OCI-LY7 (cell line): ENCODE measurements around the gene PCDHB12. TPM values are rescaled to one million over a fixed set of nuclear protein-coding genes. Genes with fewer than 3 reads are reported as not detected.
"Not testable (repeated sequence)": the region's sequence is repeated elsewhere in the genome, so short reads cannot be mapped to it uniquely, and the experiment has no call there.

Experiments
- BruUV-seq: library from RNA; stranded (reverse); fragments of 400-500 nt; replicated peaks from 2 replicates; lab custom pipeline; 2021; lab: Mats Ljungman, UMichigan
- CTCF ChIA-PET: fragments of 300-600 bp; sonication (Branson Sonifier 250); formaldehyde crosslinking; loops from one replicate; lab custom pipeline; 2022; ENCODE audit warnings: antibody characterized with exemption; ENCODE audit not compliant: unreplicated experiment; lab: Charles Lee
- POLR2A ChIA-PET: fragments of 300-600 bp; sonication (Branson Sonifier 250); formaldehyde crosslinking; loops from one replicate; lab custom pipeline; 2022; ENCODE audit warnings: antibody characterized with exemption; lab: Charles Lee
- DNase-seq: peaks from one replicate; pipeline ENCODE4 v3.0.0-alpha.2; 2015; ENCODE audit warnings: low spot score
- H2AFZ ChIP-seq: fragments of 200-600 bp; sonication (generic), shearing (Covaris generic); 2 replicates; pipeline ENCODE4 v1.6.1; 2014; ENCODE audit warnings: mild to moderate bottlenecking, antibody characterized with exemption, low read length, moderate library complexity
- H3K27ac ChIP-seq: fragments of 200-600 bp; sonication (generic); 2 replicates; pipeline ENCODE4 v1.5.1; 2014; ENCODE audit warnings: mixed run types, low read depth, mild to moderate bottlenecking, moderate library complexity, low read length, inconsistent platforms; ENCODE audit not compliant: poor library complexity, severe bottlenecking
- H3K36me3 ChIP-seq: fragments of 200-600 bp; sonication (generic); 2 replicates; pipeline ENCODE4 v1.6.1; 2014; ENCODE audit warnings: mild to moderate bottlenecking, antibody characterized with exemption, low read length, moderate library complexity, mixed read lengths; ENCODE audit not compliant: insufficient read depth
- H3K4me1 ChIP-seq: fragments of 200-600 bp; sonication (generic); 2 replicates; pipeline ENCODE4 v1.5.1; 2014; ENCODE audit warnings: mild to moderate bottlenecking, low read length; ENCODE audit not compliant: insufficient read depth, poor library complexity, severe bottlenecking
- H3K4me2 ChIP-seq: fragments of 200-600 bp; sonication (generic); 2 replicates; pipeline ENCODE4 v1.6.1; 2014; ENCODE audit warnings: mild to moderate bottlenecking, low read length
- H3K4me3 ChIP-seq: fragments of 200-600 bp; sonication (generic); 2 replicates; pipeline ENCODE4 v1.5.1; 2014; ENCODE audit warnings: mild to moderate bottlenecking, low read depth, low read length; ENCODE audit not compliant: poor library complexity, severe bottlenecking
- H3K79me2 ChIP-seq: fragments of 200-600 bp; sonication (generic); 2 replicates; pipeline ENCODE4 v1.6.1; 2016; ENCODE audit warnings: low read depth, mild to moderate bottlenecking, low read length, moderate library complexity, mixed read lengths; ENCODE audit not compliant: insufficient read depth
- H3K9me2 ChIP-seq: fragments of 200-600 bp; sonication (generic); 2 replicates; pipeline ENCODE4 v1.6.1; 2016; ENCODE audit warnings: mild to moderate bottlenecking, low read length, mixed read lengths; ENCODE audit not compliant: insufficient read depth
- H3K9me3 ChIP-seq: fragments of 200-600 bp; sonication (generic); 2 replicates; pipeline ENCODE4 v1.6.1; 2014; ENCODE audit warnings: mild to moderate bottlenecking, mixed run types, low read length, mixed read lengths
- H4K20me1 ChIP-seq: fragments of 200-600 bp; sonication (generic); 2 replicates; pipeline ENCODE4 v1.6.1; 2014; ENCODE audit warnings: mild to moderate bottlenecking, antibody characterized with exemption, low read length, moderate library complexity, mixed read lengths; ENCODE audit not compliant: insufficient read depth
- EZH2phosphoT487 ChIP-seq: fragments of 200-600 bp; sonication (generic); IDR thresholded peaks from 2 replicates; pipeline ENCODE4 v1.6.1; 2018; ENCODE audit warnings: low read depth, borderline replicate concordance, mild to moderate bottlenecking, mixed run types, antibody characterized with exemption, low read length, moderate library complexity, mixed read lengths
- intact Hi-C: fragments of 100-400 bp; cut with micrococcal nuclease; formaldehyde crosslinking; loops from one replicate; pipeline ENCODE4 v1.10.0; 2022; ENCODE audit not compliant: unreplicated experiment
- total RNA-seq, 2 experiments: library from RNA; depleted of rRNA in 1 of 2; stranded (reverse); fragments of >200 nt in 1 of 2; shearing (Covaris generic) in 1 of 2; gene quantifications; 2 replicates each; pipeline ENCODE4 v1.2.3, GENCODE V29; 2014 to 2022
- TF ChIP-seq, protein P1 (sequence below): fragments of 200-600 bp; sonication (generic); conservative IDR thresholded peaks from 2 replicates; pipeline ENCODE4 v1.5.1; 2014; ENCODE audit warnings: mild to moderate bottlenecking, antibody characterized with exemption, low read length, moderate library complexity, mixed read lengths

PCDHB12 gene
- total RNA-seq, 2 experiments from 2014 or later: not detected

DNA sequence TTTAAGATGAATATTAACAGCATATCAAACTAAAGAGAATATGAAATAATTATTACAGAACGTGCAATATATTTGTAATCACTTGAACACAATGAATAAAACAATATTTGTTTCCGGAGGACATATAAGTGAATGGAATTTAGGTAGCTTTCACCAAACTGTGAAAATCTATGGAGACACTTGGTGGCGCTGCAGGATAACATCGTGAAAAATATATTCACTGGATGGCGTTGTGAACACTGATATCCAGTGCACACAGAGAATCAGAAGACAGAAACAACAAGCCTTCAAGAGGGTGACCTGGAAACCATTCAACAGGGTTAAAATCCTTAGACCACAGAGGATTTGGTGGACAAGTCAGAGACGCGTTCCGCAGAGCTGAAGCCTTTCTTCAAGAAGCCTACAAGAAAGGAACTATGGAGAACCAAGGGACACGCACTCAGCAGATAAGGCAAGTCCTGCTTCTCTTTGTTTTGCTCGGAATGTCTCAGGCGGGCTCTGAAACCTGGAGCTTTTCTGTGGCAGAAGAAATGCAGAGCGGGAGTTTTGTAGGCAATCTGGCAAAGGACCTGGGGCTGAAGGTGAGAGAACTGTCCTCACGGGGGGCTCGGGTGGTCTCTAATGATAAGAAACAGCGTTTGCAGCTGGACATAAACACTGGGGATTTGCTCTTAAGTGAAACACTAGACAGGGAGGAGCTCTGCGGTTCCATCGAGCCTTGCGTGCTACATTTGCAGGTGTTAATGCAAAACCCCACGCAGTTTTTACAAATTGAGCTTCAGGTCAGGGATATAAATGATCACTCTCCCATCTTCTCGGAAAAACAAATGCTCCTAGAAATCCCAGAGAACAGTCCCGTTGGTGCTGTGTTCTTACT lies 8.9 kb upstream of the PCDHB12 start, which contains the start of gene PCDHB11:
PCDHB11 (plus strand) TSS at position 269 of the 877 bp plus-strand sequence; CDS start at position 417, 148 bp downstream.
- no TSS peak for BruUV-seq

DNA sequence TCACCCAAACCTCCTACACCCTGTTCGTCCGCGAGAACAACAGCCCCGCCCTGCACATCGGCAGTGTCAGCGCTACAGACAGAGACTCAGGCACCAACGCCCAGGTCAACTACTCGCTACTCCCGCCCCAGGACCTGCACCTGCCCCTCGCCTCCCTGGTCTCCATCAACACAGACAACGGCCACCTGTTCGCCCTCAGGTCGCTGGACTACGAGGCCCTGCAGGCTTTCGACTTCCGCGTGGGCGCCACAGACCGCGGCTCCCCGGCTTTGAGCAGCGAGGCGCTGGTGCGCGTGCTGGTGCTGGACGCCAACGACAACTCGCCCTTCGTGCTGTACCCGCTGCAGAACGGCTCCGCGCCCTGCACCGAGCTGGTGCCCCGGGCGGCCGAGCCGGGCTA lies 7.4 kb upstream of the PCDHB12 start:
- H3K9me3 ChIP-seq, H3K9me2 ChIP-seq, H3K79me2 ChIP-seq, intact Hi-C loops, POLR2A ChIA-PET, H3K4me1 ChIP-seq, H3K4me3 ChIP-seq, CTCF ChIA-PET, H3K27ac ChIP-seq, DNase-seq, H3K4me2 ChIP-seq, H2AFZ ChIP-seq, H3K36me3 ChIP-seq, H4K20me1 ChIP-seq, BruUV-seq: not testable (repeated sequence)

More for the DNA sequence above, 8.9 kb upstream of the PCDHB12 start, which contains the start of gene PCDHB11:
- H2AFZ ChIP-seq: no peak within 1 kb of the TSS
- DNase-seq: peak; percentile 18
- H3K79me2 ChIP-seq: no peaks in the 10 kb centered on the region
- H3K4me1 ChIP-seq: no peaks in the 10 kb centered on the region
- H3K9me2 ChIP-seq: no peaks in the 10 kb centered on the region
- H3K9me3 ChIP-seq: peaks cover 9% of the 10 kb centered on the region
- H3K27ac ChIP-seq: no peak within 1 kb of the TSS
- ChIA-PET CTCF (no interaction called here), POLR2A (interaction anchor here (0.5 to 0.7 kb wide), 2 partner anchors 1319 to 1906 kb away, joined by 3 to 4 read pairs; no protein-coding TSS in a partner anchor)
- no peaks in the 10 kb centered on the region for H4K20me1 ChIP-seq
- H3K36me3 ChIP-seq: no peaks in the 10 kb centered on the region
- TF ChIP-seq, protein P1, sequence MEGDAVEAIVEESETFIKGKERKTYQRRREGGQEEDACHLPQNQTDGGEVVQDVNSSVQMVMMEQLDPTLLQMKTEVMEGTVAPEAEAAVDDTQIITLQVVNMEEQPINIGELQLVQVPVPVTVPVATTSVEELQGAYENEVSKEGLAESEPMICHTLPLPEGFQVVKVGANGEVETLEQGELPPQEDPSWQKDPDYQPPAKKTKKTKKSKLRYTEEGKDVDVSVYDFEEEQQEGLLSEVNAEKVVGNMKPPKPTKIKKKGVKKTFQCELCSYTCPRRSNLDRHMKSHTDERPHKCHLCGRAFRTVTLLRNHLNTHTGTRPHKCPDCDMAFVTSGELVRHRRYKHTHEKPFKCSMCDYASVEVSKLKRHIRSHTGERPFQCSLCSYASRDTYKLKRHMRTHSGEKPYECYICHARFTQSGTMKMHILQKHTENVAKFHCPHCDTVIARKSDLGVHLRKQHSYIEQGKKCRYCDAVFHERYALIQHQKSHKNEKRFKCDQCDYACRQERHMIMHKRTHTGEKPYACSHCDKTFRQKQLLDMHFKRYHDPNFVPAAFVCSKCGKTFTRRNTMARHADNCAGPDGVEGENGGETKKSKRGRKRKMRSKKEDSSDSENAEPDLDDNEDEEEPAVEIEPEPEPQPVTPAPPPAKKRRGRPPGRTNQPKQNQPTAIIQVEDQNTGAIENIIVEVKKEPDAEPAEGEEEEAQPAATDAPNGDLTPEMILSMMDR: peak; percentile 75
- no peak for TF ChIP-seq EZH2phosphoT487
- no peak within 1 kb of the TSS for H3K4me2 ChIP-seq
- intact Hi-C loops: loop anchor here (10.0 kb wide), 1 partner anchor 155 kb away; the partner anchor contains the start of genes PCDHGA4, PCDHGB1 and PCDHGB2
- no peak within 1 kb of the TSS for H3K4me3 ChIP-seq

DNA sequence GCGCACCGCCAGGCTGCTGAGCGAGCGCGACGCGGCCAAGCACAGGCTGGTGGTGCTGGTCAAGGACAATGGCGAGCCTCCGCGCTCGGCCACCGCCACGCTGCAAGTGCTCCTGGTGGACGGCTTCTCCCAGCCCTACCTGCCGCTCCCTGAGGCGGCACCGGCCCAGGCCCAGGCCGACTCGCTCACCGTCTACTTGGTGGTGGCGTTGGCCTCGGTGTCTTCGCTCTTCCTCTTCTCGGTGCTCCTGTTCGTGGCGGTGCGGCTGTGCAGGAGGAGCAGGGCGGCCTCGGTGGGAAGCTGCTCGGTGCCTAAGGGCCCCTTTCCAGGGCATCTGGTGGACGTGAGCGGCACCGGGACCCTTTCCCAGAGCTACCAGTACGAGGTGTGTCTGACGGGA lies 6.9 kb upstream of the PCDHB12 start:
- H3K27ac ChIP-seq, H2AFZ ChIP-seq, H3K4me3 ChIP-seq, H3K4me1 ChIP-seq, BruUV-seq, DNase-seq, CTCF ChIA-PET, H4K20me1 ChIP-seq, H3K9me2 ChIP-seq, H3K79me2 ChIP-seq, H3K4me2 ChIP-seq, H3K9me3 ChIP-seq, H3K36me3 ChIP-seq, intact Hi-C loops: not testable (repeated sequence)
- POLR2A ChIA-PET: interaction anchor here (0.7 kb wide), 4 partner anchors 17 to 1570 kb away, joined by 3 to 4 read pairs (median 4); no protein-coding TSS in a partner anchor

DNA sequence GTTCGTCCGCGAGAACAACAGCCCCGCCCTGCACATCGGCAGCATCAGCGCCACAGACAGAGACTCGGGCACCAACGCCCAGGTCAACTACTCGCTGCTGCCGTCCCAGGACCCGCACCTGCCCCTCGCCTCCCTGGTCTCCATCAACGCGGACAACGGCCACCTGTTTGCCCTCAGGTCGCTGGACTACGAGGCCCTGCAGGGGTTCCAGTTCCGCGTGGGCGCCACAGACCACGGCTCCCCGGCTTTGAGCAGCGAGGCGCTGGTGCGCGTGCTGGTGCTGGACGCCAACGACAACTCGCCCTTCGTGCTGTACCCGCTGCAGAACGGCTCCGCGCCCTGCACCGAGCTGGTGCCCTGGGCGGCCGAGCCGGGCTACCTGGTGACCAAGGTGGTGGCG lies 1.8 kb downstream of the PCDHB12 start:
- H3K9me2 ChIP-seq, H4K20me1 ChIP-seq, POLR2A ChIA-PET, H3K9me3 ChIP-seq, H3K36me3 ChIP-seq, H3K79me2 ChIP-seq, H3K4me1 ChIP-seq, H3K27ac ChIP-seq, H3K4me3 ChIP-seq, DNase-seq, BruUV-seq, CTCF ChIA-PET, H3K4me2 ChIP-seq, H2AFZ ChIP-seq: not testable (repeated sequence)
- intact Hi-C loops: loop anchor here (10.0 kb wide), 1 partner anchor 355 kb away; no protein-coding TSS in a partner anchor

DNA sequence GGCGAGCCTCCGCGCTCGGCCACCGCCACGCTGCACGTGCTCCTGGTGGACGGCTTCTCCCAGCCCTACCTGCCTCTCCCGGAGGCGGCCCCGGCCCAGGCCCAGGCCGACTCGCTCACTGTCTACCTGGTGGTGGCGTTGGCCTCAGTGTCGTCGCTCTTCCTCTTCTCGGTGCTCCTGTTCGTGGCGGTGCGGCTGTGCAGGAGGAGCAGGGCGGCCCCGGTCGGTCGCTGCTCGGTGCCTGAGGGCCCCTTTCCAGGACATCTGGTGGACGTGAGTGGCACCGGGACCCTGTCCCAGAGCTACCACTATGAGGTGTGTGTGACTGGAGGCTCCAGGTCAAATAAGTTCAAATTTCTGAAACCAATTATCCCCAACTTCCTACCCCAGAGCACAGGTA lies 2.3 kb downstream of the PCDHB12 start:
- H3K9me3 ChIP-seq, H3K27ac ChIP-seq, H3K4me1 ChIP-seq, H4K20me1 ChIP-seq, H2AFZ ChIP-seq, H3K4me2 ChIP-seq, H3K79me2 ChIP-seq, H3K4me3 ChIP-seq, H3K36me3 ChIP-seq, DNase-seq, CTCF ChIA-PET, POLR2A ChIA-PET, H3K9me2 ChIP-seq, BruUV-seq: not testable (repeated sequence)
- intact Hi-C loops: loop anchor here (10.0 kb wide), 1 partner anchor 354 kb away; no protein-coding TSS in a partner anchor
